HEK293 (cell line): ENCODE results near the gene SMIM27.
A peak's percentile ranks its signal among the peaks of the same experiment; 100 is the strongest.

Source experiments
- CTCF ChIA-PET: fragments of 350-600 bp; formaldehyde crosslinking; extraction: SDS; loops from one replicate; lab custom pipeline; 2021; ENCODE audit warnings: antibody characterized with exemption; lab: Yijun Ruan, JAX
- POLR2A ChIA-PET: fragments of 300-600 bp; formaldehyde crosslinking; extraction: SDS; loops from one replicate; lab custom pipeline; 2020; ENCODE audit warnings: antibody characterized with exemption, inconsistent platforms; lab: Yijun Ruan, JAX
- H3K27ac ChIP-seq: fragments of 200-500 bp; sonication (Bioruptor generic); 2 replicates; pipeline ENCODE4 v1.5.1; 2014; ENCODE audit warnings: low read depth, low read length, control low read depth, inconsistent platforms; ENCODE audit errors: extremely low read depth
- H3K36me3 ChIP-seq, 2 experiments: fragments of 200-500 bp in 1 of 2; sonication (Bioruptor generic) in 1 of 2; 1 replicate in 1 of 2; 2 replicates in 1 of 2; pipeline ENCODE4 v1.5.1; 2014 to 2017; ENCODE audit warnings: inconsistent platforms in 2 of 2, low read length in 2 of 2; ENCODE audit not compliant: control insufficient read depth in 2 of 2, insufficient read depth in 1 of 2
- H3K4me1 ChIP-seq: fragments of 200-500 bp; sonication (Bioruptor generic); 2 replicates; pipeline ENCODE4 v1.5.1; 2014; ENCODE audit warnings: mild to moderate bottlenecking, low read length, inconsistent platforms; ENCODE audit not compliant: control insufficient read depth, insufficient read depth
- H3K4me3 ChIP-seq: 2 replicates; pipeline ENCODE4 v1.5.1; 2011; ENCODE audit warnings: low read depth, mild to moderate bottlenecking, control low read depth, low read length, moderate library complexity
- H3K9me3 ChIP-seq: fragments of 200-500 bp; sonication (Bioruptor generic); 2 replicates; pipeline ENCODE4 v1.5.1; 2014; ENCODE audit warnings: low read depth, low read length, inconsistent platforms; ENCODE audit not compliant: control insufficient read depth, insufficient read depth
- EGR2 ChIP-seq: fragments of 450-650 bp; formaldehyde crosslinking; IDR thresholded peaks from 2 replicates; pipeline ENCODE4 v1.5.1; 2016; ENCODE audit warnings: low read depth, missing biosample characterization, missing genetic modification characterization
- KLF1 ChIP-seq: fragments of 450-650 bp; formaldehyde crosslinking; IDR thresholded peaks from 2 replicates; pipeline ENCODE4 v1.5.1; 2016; ENCODE audit warnings: missing biosample characterization, missing genetic modification characterization
- KLF10 ChIP-seq: fragments of 450-650 bp; IDR thresholded peaks from 2 replicates; pipeline ENCODE4 v1.5.1; 2018; ENCODE audit warnings: missing biosample characterization, mild to moderate bottlenecking, missing genetic modification characterization
- PATZ1 ChIP-seq: fragments of 450-650 bp; formaldehyde crosslinking; IDR thresholded peaks from 2 replicates; pipeline ENCODE4 v1.5.1; 2016; ENCODE audit warnings: missing biosample characterization, missing genetic modification characterization
- PRDM1 ChIP-seq: fragments of 450-650 bp; formaldehyde crosslinking; IDR thresholded peaks from 2 replicates; pipeline ENCODE4; 2016; ENCODE audit warnings: missing biosample characterization, missing genetic modification characterization
- SCRT2 ChIP-seq: fragments of 450-650 bp; formaldehyde crosslinking; IDR thresholded peaks from 2 replicates; pipeline ENCODE4 v1.5.1; 2016; ENCODE audit warnings: missing biosample characterization, missing genetic modification characterization
- SP2 ChIP-seq: fragments of 450-650 bp; formaldehyde crosslinking; IDR thresholded peaks from 2 replicates; pipeline ENCODE4 v1.5.1; 2016; ENCODE audit warnings: missing biosample characterization, missing genetic modification characterization
- TCF7L2 ChIP-seq: IDR thresholded peaks from 2 replicates; pipeline ENCODE4 v1.6.1; 2011; ENCODE audit warnings: low read depth, mild to moderate bottlenecking, inconsistent platforms, low read length, moderate library complexity, borderline replicate concordance
- YY2 ChIP-seq: fragments of 450-650 bp; formaldehyde crosslinking; IDR thresholded peaks from 2 replicates; pipeline ENCODE4 v1.5.1; 2016; ENCODE audit warnings: missing biosample characterization, missing genetic modification characterization
- ZBTB20 ChIP-seq: fragments of 450-650 bp; formaldehyde crosslinking; IDR thresholded peaks from 2 replicates; pipeline ENCODE4 v1.5.1; 2016; ENCODE audit warnings: missing biosample characterization, missing genetic modification characterization
- ZBTB48 ChIP-seq: fragments of 450-650 bp; formaldehyde crosslinking; IDR thresholded peaks from 2 replicates; pipeline ENCODE4 v1.5.1; 2016; ENCODE audit warnings: missing biosample characterization, missing genetic modification characterization
- ZNF10 ChIP-seq: fragments of 450-650 bp; formaldehyde crosslinking; IDR thresholded peaks from 2 replicates; pipeline ENCODE4 v1.5.1; 2017; ENCODE audit warnings: missing biosample characterization, missing genetic modification characterization
- ZNF175 ChIP-seq: fragments of 450-650 bp; formaldehyde crosslinking; IDR thresholded peaks from 2 replicates; pipeline ENCODE4 v1.5.1; 2016; ENCODE audit warnings: missing biosample characterization, missing genetic modification characterization
- ZNF214 ChIP-seq: fragments of 450-650 bp; formaldehyde crosslinking; IDR thresholded peaks from 2 replicates; pipeline ENCODE4 v1.5.1; 2017; ENCODE audit warnings: missing biosample characterization, mild to moderate bottlenecking, missing genetic modification characterization, borderline replicate concordance
- ZNF341 ChIP-seq: fragments of 450-650 bp; formaldehyde crosslinking; IDR thresholded peaks from 2 replicates; pipeline ENCODE4; 2016; ENCODE audit warnings: low read depth, missing biosample characterization, missing genetic modification characterization
- ZNF362 ChIP-seq: fragments of 450-650 bp; formaldehyde crosslinking; IDR thresholded peaks from 2 replicates; pipeline ENCODE4 v1.5.1; 2016; ENCODE audit warnings: missing biosample characterization, missing genetic modification characterization
- ZNF501 ChIP-seq: fragments of 450-650 bp; formaldehyde crosslinking; IDR thresholded peaks from 2 replicates; pipeline ENCODE4 v1.5.1; 2016; ENCODE audit warnings: missing biosample characterization, missing genetic modification characterization
- ZNF629 ChIP-seq: fragments of 450-650 bp; formaldehyde crosslinking; IDR thresholded peaks from 2 replicates; pipeline ENCODE4 v1.5.1; 2017; ENCODE audit warnings: missing biosample characterization, missing genetic modification characterization
- ZNF654 ChIP-seq: fragments of 450-650 bp; formaldehyde crosslinking; IDR thresholded peaks from 2 replicates; pipeline ENCODE4 v1.5.1; 2016; ENCODE audit warnings: low read depth, missing biosample characterization, missing genetic modification characterization
- ZNF660 ChIP-seq: fragments of 450-650 bp; IDR thresholded peaks from 2 replicates; pipeline ENCODE4 v1.5.1; 2018; ENCODE audit warnings: missing biosample characterization, mild to moderate bottlenecking, missing genetic modification characterization
- TF ChIP-seq, protein P1 (sequence below): fragments of 450-650 bp; IDR thresholded peaks from 2 replicates; pipeline ENCODE4 v1.5.1; 2018; ENCODE audit warnings: missing biosample characterization, mild to moderate bottlenecking, missing genetic modification characterization
- TF ChIP-seq, protein P2 (sequence below): fragments of 450-650 bp; formaldehyde crosslinking; conservative IDR thresholded peaks from 2 replicates; pipeline ENCODE4 v1.5.1; 2016; ENCODE audit warnings: low read depth, missing biosample characterization, missing genetic modification characterization
- TF ChIP-seq, protein P3 (sequence below): fragments of 450-650 bp; formaldehyde crosslinking; IDR thresholded peaks from 2 replicates; pipeline ENCODE4; 2016; ENCODE audit warnings: missing biosample characterization, missing genetic modification characterization
- TF ChIP-seq, protein P4 (sequence below): fragments of 450-650 bp; formaldehyde crosslinking; IDR thresholded peaks from 2 replicates; pipeline ENCODE4 v1.5.1; 2016; ENCODE audit warnings: missing biosample characterization, missing genetic modification characterization
- TF ChIP-seq, protein P5 (sequence below): fragments of 450-650 bp; formaldehyde crosslinking; IDR thresholded peaks from 2 replicates; pipeline ENCODE4 v1.5.1; 2016; ENCODE audit warnings: missing biosample characterization, missing genetic modification characterization

Gene SMIM27

GRCh38 chr9:32526041-32526706 lies 26.0 kb upstream of the SMIM27 start, which contains the start of gene RIGI:
RIGI (minus strand) TSS chr9:32526196; CDS start chr9:32526166, 30 bp downstream.
- CTCF ChIA-PET = interaction anchor here (0.6 to 9.6 kb wide), 36 partner anchors 9 to 1407 kb away, joined by 3 to 130 read pairs (median 5); partner anchors contain the start of genes ACO1, NDUFB6, SMIM27 and TOPORS
- H3K36me3 ChIP-seq = no peaks in the 10 kb centered on the region; a peak in 1 of 3 replicates
- H3K27ac ChIP-seq = peak within 1 kb of the TSS; percentile 69
- no peaks in the 10 kb centered on the region for H3K9me3 ChIP-seq
- H3K4me3 ChIP-seq = peak within 1 kb of the TSS; percentile 53
- peaks cover 4% of the 10 kb centered on the region; the same call in 1 of the 2 replicates for H3K4me1 ChIP-seq
- POLR2A ChIA-PET = interaction anchor here (0.6 to 2.8 kb wide), 13 partner anchors 9 to 499 kb away, joined by 3 to 36 read pairs (median 4); partner anchors contain the start of genes ACO1, DNAJA1 and SMIM27
- TF ChIP-seq SP2 (peak; percentile 46), ZBTB48 (tag by site-specific recombination) (peak; percentile 75), ZNF214 (tag by site-specific recombination) (no peak), ZNF10 (tag by site-specific recombination) (no peak), KLF1 (tag by site-specific recombination) (peak; percentile 42), ZNF660 (tag by site-specific recombination) (peak; percentile 18; the same call in 1 of the 2 replicates), KLF10 (peak; percentile 64), TCF7L2 (0 out of 2 replicates have a peak, but pooled peaks have one; percentile 15), ZNF654 (tag by site-specific recombination) (peak; percentile 59), ZNF175 (tag by site-specific recombination) (no peak), YY2 (tag by site-specific recombination) (no peak), ZNF362 (tag by site-specific recombination) (no peak), SCRT2 (tag by site-specific recombination) (peak; percentile 97), PATZ1 (tag by site-specific recombination) (peak; percentile 41; the same call in 1 of the 2 replicates), PRDM1 (tag by site-specific recombination) (peak; percentile 68; the same call in 1 of the 2 replicates), ZNF341 (tag by site-specific recombination) (peak; percentile 68), ZNF501 (tag by site-specific recombination) (no peak; the same call in 1 of the 2 replicates), EGR2 (tag by site-specific recombination) (no peak), ZNF629 (tag by site-specific recombination) (peak; percentile 41), ZBTB20 (tag by site-specific recombination) (peak; percentile 70; the same call in 1 of the 2 replicates)
- TF ChIP-seq, protein P1, sequence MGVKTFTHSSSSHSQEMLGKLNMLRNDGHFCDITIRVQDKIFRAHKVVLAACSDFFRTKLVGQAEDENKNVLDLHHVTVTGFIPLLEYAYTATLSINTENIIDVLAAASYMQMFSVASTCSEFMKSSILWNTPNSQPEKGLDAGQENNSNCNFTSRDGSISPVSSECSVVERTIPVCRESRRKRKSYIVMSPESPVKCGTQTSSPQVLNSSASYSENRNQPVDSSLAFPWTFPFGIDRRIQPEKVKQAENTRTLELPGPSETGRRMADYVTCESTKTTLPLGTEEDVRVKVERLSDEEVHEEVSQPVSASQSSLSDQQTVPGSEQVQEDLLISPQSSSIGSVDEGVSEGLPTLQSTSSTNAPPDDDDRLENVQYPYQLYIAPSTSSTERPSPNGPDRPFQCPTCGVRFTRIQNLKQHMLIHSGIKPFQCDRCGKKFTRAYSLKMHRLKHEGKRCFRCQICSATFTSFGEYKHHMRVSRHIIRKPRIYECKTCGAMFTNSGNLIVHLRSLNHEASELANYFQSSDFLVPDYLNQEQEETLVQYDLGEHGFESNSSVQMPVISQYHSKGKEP (tag by site-specific recombination) = peak; percentile 30; the same call in 1 of the 2 replicates
- TF ChIP-seq, protein P2, sequence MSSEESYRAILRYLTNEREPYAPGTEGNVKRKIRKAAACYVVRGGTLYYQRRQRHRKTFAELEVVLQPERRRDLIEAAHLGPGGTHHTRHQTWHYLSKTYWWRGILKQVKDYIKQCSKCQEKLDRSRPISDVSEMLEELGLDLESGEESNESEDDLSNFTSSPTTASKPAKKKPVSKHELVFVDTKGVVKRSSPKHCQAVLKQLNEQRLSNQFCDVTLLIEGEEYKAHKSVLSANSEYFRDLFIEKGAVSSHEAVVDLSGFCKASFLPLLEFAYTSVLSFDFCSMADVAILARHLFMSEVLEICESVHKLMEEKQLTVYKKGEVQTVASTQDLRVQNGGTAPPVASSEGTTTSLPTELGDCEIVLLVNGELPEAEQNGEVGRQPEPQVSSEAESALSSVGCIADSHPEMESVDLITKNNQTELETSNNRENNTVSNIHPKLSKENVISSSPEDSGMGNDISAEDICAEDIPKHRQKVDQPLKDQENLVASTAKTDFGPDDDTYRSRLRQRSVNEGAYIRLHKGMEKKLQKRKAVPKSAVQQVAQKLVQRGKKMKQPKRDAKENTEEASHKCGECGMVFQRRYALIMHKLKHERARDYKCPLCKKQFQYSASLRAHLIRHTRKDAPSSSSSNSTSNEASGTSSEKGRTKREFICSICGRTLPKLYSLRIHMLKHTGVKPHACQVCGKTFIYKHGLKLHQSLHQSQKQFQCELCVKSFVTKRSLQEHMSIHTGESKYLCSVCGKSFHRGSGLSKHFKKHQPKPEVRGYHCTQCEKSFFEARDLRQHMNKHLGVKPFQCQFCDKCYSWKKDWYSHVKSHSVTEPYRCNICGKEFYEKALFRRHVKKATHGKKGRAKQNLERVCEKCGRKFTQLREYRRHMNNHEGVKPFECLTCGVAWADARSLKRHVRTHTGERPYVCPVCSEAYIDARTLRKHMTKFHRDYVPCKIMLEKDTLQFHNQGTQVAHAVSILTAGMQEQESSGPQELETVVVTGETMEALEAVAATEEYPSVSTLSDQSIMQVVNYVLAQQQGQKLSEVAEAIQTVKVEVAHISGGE (tag by site-specific recombination) = peak; percentile 39
- TF ChIP-seq, protein P3, sequence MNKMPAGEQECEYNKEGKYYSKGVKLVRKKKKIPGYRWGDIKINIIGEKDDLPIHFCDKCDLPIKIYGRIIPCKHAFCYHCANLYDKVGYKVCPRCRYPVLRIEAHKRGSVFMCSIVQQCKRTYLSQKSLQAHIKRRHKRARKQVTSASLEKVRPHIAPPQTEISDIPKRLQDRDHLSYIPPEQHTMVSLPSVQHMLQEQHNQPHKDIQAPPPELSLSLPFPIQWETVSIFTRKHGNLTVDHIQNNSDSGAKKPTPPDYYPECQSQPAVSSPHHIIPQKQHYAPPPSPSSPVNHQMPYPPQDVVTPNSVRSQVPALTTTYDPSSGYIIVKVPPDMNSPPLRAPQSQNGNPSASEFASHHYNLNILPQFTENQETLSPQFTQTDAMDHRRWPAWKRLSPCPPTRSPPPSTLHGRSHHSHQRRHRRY = no peak
- TF ChIP-seq, protein P4, sequence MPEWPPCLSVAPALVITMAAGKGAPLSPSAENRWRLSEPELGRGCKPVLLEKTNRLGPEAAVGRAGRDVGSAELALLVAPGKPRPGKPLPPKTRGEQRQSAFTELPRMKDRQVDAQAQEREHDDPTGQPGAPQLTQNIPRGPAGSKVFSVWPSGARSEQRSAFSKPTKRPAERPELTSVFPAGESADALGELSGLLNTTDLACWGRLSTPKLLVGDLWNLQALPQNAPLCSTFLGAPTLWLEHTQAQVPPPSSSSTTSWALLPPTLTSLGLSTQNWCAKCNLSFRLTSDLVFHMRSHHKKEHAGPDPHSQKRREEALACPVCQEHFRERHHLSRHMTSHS (tag by site-specific recombination) = no peak
- TF ChIP-seq, protein P5, sequence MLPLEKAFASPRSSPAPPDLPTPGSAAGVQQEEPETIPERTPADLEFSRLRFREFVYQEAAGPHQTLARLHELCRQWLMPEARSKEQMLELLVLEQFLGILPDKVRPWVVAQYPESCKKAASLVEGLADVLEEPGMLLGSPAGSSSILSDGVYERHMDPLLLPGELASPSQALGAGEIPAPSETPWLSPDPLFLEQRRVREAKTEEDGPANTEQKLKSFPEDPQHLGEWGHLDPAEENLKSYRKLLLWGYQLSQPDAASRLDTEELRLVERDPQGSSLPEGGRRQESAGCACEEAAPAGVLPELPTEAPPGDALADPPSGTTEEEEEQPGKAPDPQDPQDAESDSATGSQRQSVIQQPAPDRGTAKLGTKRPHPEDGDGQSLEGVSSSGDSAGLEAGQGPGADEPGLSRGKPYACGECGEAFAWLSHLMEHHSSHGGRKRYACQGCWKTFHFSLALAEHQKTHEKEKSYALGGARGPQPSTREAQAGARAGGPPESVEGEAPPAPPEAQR (tag by site-specific recombination) = no peak
